Activated gamma-delta T cell treated with Interleukin-2 at 50 U/mL for 16 hours (primary cell): ENCODE data around the gene CHRNA5.
"Not testable (repeated sequence)": the region's sequence is repeated elsewhere in the genome, so short reads cannot be mapped to it uniquely, and the experiment has no call there.

Source experiments
- DNase-seq: peaks from one replicate; pipeline ENCODE4 v3.0.0-alpha.2; 2020

CHRNA5 gene

GRCh38 chr15:78565097-78565950 is at the start of gene CHRNA5:
CHRNA5 (plus strand) TSS chr15:78565520; CDS start chr15:78565720, 200 bp downstream.
- peak; percentile 54 for DNase-seq

- not testable (repeated sequence) for DNase-seq
These were observed 45.3 kb upstream of the CHRNA5 start for GRCh38 chr15:78520035-78520434.

- DNase-seq, result no peak
These were observed 41.1 kb upstream of the CHRNA5 start for GRCh38 chr15:78524230-78524629.

- DNase-seq, result no peak
These were observed 38.0 kb upstream of the CHRNA5 start for GRCh38 chr15:78527325-78527724.

GRCh38 chr15:78533331-78533730 is 32.0 kb upstream of the CHRNA5 start:
- no peak for DNase-seq

GRCh38 chr15:78536134-78536533 is 29.2 kb upstream of the CHRNA5 start:
- DNase-seq, result no peak

- no peak for DNase-seq
These were observed 27.9 kb upstream of the CHRNA5 start for GRCh38 chr15:78537266-78537905.

GRCh38 chr15:78538358-78538757 is 27.0 kb upstream of the CHRNA5 start:
- no peak for DNase-seq

- not testable (repeated sequence) for DNase-seq
These were observed 25.7 kb upstream of the CHRNA5 start for GRCh38 chr15:78539464-78540140.

GRCh38 chr15:78540141-78540870 is 25.0 kb upstream of the CHRNA5 start, which contains the start of gene PSMA4:
PSMA4 (plus strand) TSS chr15:78540444; CDS start chr15:78541928, 1,484 bp downstream.
- DNase-seq, result peak; percentile 95

GRCh38 chr15:78540871-78541743 is 24.2 kb upstream of the CHRNA5 start:
- no peak for DNase-seq

- DNase-seq, result no peak
These were observed 23.6 kb upstream of the CHRNA5 start for GRCh38 chr15:78541744-78542034.

GRCh38 chr15:78542647-78543046 is 22.7 kb upstream of the CHRNA5 start:
- DNase-seq, result no peak

GRCh38 chr15:78550194-78550593 is 15.1 kb upstream of the CHRNA5 start:
- no peak for DNase-seq

- DNase-seq, result no peak
These were observed 14.5 kb upstream of the CHRNA5 start for GRCh38 chr15:78550815-78551214.

GRCh38 chr15:78551902-78552301 is 13.4 kb upstream of the CHRNA5 start:
- no peak for DNase-seq

GRCh38 chr15:78552597-78552996 is 12.7 kb upstream of the CHRNA5 start:
- no peak for DNase-seq

- not testable (repeated sequence) for DNase-seq
These were observed 5.1 kb upstream of the CHRNA5 start for GRCh38 chr15:78560201-78560600.

- DNase-seq, result no peak
These were observed 3.8 kb upstream of the CHRNA5 start for GRCh38 chr15:78561490-78561889.

- no peak for DNase-seq
These were observed 2.2 kb upstream of the CHRNA5 start for GRCh38 chr15:78563092-78563491.

GRCh38 chr15:78564743-78565096 is 600 bp upstream of the CHRNA5 start:
- no peak for DNase-seq
